ENCODE results near the gene SH2D3A.
"Not testable (repeated sequence)": the region's sequence is repeated elsewhere in the genome, so short reads cannot be mapped to it uniquely, and the experiment has no call there.

The SH2D3A gene

DNA sequence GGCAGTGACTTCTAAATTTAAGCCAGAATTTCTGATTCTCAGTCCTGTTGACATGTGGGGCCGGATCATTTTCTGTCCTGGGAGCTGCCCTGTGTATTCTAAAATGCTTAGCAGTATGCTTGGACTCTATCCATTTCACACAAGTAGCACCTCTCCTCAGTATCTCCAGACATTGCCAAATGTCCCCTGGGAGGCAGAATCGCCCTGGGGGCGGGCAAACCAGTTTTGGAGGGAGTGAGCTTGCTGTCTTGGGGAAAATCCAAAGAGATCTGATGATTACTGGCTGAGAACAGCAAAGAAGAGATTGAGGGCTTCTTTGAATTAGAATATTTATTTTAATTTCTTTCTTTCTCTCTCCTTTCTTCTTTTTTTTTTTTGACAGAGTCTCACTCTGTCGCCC is 21.7 kb upstream of the SH2D3A start:
- no peak for DNase-seq

DNA sequence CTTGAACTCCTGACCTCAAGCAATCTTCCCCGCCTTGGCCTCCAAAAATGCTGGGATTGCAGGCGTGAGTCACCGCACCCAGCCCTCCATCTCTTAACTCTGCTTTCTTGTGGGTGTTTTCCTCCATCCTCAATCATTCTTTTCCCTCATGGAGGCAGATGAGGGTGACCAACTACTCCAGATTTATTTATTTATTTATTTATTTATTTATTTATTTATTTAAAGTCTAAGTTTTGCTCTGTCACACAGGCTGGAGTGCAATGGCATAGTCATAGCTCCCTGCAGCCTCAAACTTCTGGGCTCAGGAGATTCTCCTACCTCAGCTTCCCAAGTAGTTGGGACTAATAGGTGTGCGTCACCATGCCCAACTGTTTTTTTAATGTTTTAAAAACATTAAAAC is 20.2 kb upstream of the SH2D3A start:
- DNase-seq: no peak

DNA sequence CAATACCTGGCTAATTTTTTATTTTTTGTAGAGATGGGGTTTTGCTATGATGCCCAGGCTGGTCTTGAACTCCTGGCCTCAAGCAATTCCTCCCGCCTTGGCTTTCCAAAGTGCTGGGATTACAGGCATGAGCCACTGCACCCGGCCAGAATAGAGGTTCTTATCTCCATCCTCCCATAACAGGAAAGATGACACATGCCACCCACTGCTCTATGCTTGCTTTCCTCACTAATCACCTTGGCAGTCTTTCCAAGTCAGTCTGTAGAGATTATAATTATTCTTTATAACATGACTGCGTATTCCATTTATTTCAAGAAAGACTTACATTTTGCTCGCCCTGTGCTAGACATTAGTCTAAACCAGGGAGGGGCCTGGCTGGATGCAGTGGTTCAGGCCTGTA is 12.0 kb upstream of the SH2D3A start:
- DNase-seq: no peak

DNA sequence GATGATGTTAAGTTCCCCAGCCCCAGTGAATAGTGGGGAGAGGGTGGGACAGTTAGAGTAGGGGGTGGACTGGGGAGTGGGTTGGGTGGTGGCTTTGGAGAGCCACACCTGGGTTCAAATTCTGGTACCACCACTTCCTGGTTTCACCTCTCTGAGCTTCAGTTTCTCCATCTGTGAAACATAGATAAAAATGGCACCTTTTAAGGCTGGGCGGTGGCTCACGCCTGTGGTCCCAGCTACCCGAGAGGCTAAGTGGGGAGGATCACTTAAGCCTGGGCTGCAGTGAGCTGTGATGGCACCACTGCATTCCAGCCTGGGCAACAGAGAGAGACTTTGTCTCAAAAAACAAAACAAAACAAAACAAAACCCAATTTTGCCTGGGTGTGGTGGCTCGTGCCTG is 11.2 kb upstream of the SH2D3A start:
- no peak for DNase-seq

DNA sequence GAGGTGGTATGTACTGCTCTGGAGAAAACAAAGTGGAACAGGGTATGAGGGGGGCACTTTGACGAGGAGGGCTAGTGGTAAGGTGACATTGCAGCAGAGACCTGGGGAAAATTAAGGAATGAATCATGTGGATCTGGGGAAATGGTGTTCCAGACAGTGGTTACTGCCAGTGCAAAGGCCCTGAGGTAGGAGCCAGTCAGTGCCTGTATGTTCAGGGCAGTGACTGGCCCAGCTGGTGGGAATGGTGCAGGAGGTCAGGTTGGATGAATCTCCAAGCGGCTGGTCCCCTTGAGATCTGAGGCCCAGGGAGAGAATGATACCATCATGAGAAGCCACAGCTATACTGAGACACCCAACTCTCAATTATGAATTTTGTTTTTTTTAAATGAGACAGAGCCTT is 10.2 kb upstream of the SH2D3A start:
- DNase-seq: no peak

DNA sequence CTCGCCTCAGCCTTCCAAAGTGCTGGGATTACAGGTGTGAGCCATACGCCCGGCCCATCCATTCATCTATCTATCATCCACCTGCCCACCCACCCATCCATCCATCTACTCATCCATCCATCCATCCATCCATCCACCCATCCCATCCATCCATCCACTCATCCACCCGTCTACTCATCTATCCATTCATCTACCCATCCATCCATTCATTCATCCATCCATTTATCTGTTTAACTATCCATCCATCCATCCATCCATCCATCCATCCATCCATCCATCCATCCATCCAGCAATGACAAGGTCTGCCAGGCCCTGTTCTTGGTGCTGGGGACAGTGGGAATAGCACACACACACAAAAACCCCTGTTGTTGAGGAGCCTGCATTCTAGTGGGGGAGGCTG is 9.8 kb upstream of the SH2D3A start:
- DNase-seq: no peak

DNA sequence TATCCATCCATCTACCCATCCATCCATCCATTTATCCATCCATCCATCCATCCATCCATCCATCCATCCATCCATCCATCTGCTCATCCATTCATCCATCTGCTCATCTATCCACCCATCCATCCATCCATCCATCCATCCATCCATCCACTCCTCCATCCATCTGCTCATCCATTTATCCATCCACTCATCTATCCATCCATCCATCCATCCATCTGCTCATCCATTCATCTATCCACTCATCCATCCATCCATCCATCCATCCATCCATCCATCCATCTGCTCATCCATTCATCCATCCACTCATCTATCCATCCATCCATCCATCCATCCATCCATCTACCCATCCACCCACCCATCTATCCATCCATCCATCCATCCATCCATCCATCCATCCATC is 8.8 kb upstream of the SH2D3A start:
- DNase-seq: not testable (repeated sequence)

DNA sequence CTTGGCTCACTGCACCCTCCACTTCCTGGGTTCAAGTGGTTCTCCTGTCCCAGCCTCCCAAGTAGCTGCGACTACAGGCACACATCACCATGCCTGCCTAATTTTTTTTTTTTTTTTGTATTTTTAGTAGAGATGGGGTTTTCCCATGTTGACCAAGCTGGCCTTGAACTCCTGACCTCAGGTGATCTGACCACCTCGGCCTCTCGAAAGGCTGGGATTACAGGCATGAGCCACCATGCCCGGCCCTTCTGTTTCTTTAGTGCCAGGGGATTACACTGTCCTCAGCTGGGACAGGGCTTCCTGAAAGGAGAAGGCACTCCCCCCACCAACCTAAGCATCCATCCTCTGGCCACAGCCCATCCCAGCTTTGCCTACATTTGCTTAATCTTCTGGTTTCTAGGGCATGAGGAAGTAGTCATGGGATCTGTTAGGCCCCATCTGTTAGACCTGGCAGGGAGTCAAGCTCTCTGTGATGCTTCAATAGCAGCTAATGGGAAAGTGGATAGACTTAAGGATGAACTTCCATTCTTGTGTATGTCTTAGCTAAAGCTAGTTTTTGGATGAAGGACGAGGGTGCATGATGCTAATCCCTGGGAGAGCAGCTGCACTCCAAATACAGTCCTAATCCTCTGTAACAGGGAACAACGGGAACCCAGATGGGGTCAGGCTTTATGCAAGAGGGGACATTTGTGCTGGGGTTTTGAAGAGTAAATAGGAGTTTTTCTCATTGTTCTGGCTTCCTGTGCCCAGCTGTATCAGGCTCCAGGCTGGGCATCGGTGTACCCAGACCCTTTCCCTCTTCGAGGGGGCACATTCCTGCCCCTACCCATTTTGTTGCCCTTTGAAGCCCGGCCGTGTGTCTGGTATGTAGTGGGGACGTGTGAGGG is 7.8 kb upstream of the SH2D3A start:
- DNase-seq: no peak

DNA sequence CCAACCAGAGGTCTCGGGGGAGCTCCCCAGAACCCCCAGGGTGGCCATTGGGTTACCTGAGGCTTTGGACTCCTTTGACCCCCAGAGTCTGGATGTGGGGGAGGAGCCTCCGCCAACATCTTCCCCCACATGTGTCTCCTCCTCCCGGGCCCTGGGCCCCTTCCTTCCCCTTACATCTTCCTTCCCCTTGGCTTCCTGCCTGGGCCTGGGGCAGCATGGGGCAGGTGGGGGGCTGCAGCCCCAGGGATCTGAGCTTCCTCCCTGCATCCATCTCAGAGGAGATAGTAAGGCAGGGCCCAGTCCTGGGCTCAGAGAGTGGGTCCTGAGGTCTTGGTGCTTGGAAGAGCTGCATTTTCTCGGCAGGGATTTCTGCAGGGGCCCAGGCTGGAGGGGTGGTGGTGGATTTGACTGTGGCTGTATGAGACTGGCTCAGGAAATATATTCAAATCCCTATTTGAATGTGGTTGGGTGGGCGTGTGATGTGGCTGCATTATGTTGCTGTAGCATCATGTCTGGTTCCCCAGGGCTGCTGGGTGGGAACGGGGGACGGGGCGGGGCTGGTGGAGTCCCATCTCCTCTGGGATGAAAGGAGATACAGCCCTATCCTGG is 6.2 kb upstream of the SH2D3A start:
- DNase-seq: peak in 2 of 4 experiments; percentile 15 to 27

DNA sequence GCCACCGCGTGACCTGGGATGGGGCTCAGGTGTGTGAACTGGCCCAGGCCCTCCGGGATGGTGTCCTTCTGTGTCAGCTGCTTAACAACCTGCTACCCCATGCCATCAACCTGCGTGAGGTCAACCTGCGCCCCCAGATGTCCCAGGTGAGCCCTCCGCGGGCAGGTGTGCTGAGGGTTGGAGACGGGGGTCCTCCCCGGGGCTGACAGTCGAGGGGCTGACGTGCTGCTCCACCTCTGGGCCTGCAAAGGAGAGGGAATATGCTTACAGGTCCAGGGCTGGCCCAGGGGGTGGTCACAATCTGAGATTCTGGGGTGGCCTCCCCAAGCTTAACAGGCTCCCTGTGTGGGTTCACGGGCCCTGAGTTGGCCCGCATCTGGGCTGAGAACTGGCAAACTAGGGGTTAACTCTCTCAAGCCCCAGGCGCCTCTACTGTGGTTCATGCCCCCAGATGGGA is 5.7 kb upstream of the SH2D3A start:
- no peak for DNase-seq

DNA sequence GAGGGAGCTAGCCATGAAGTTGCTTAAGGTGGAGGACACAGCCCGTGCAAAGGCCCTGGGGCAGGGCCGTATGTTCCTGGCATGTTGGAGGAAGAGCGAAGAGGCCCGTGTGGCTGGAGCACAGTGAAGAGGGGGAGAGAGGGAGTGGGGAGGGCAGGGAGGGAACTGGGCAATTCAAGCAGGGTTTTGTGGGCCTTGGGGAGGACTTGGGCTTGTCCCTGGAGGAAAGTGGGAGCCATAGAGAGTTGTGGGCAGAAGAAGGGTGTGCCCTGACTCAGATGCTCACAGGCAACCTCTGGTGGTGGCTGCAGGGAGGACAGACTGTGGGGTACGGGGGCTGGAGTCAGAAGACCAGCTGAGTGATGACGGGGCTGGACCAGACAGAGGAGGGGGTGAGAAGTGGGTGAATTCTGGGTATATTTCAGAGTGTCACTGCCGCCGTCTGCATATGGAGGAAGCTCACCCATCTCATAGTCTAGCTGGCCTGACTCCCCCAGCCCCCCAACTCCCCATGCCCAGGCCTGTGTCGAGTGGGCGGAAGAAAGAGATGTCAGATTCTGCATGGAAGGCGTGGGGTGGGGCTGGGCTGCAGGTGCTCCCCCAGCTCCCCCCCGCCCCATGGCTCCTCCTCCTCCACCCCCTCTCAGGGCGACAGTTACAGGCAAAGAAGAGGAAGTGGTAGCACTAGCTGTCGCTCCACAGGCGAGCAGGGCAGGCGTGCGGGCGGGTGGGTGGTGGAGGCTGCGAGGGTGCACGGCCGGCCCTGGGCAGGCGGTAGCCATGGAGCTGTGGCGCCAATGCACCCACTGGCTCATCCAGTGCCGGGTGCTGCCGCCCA is 5.0 kb upstream of the SH2D3A start, which contains the start of gene VAV1:
Gene VAV1 (plus strand): TSS at position 681 of the 838 bp plus-strand sequence. CDS start 100 bp downstream, at position 781.
- DNase-seq: peak; percentile 39 to 77 (median 64)

DNA sequence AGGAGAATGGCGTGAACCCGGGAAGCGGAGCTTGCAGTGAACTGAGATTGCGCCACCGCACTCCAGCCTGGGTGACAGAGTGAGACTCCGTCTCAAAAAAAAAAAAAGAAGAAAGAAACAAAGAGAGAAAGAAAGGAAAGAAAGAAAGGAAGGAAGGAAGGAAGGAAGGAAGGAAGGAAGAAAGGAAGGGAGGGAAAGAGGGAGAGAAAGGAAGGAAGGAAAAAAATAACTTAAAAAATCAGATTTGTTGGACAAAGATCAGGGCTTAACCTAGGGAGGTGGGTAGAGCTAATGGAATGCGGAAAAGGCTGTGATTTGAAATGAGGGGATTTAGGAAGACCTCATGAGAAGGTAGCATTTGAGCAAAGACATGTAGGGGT is 4.4 kb upstream of the SH2D3A start:
- not testable (repeated sequence) for DNase-seq

DNA sequence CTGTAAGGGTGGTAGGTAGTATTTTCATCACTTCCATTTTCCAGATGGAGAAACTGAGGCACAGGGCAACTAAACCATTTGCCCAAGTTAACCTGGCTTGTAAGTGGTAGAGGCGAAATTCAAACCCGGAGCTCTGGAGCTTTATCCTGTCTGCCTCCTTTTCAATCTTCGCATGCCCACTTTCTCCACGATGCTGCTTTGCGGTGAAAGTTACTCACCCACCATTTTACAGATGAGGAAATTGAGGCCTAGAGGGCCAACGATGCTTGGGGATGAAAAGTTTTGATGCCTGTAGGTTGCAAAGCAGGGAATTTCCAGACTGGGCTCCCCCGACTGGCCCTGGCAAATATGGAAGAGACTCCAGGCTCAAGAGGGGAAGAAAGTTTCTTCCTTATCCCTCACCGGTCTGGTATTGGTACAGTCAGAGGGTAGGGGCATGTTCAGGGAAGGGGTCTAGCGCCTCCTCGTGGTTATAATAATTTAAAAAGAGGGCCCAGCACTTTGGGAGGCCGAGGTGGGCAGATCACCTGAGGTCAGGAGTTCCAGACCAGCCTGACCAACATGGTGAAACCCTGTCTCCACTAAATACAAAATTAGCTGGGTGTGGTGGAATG is 1.9 kb upstream of the SH2D3A start:
- DNase-seq: no peak

DNA sequence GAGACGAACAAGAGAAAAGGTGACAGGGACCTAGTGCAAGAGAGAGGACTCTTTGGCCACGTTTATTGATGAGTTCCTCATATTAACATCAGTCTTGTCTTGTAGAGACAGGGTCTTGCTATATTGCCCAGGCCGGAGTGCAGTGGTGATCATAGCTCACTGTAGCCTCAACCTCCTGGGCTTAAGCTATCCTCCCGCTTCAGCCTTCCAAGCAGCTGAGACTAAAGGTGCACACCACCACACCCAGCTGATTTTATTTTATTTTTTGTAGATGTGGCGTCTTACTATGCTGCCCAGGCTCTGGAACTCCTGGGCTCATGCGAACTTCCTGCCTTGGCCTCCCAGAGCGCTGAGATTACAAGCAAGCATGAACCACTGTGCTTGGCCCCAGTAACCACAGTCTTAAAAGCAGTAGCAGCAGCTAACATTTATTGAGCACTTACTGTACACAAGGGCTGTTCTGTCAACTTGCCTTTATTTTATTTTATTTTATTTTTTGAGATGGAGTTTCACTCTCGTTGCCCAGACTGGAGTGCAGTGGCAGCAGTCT is 1.1 kb upstream of the SH2D3A start:
- DNase-seq: no peak

DNA sequence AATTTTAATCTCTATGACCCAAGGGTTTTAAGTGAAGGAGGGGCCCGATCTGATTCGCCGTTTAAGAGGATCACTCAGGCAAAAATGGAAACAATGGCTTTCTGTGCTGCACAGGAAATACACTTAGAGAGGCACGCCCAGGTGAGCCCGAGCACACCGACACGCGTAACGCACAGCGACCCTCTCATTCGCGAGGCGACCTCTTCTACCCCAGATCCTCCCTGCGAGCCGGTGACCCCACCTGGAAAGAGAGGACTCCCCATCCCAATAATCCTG is 216 bp downstream of the SH2D3A start:
- peak in 1 of 4 experiments; percentile 57 for DNase-seq

DNA sequence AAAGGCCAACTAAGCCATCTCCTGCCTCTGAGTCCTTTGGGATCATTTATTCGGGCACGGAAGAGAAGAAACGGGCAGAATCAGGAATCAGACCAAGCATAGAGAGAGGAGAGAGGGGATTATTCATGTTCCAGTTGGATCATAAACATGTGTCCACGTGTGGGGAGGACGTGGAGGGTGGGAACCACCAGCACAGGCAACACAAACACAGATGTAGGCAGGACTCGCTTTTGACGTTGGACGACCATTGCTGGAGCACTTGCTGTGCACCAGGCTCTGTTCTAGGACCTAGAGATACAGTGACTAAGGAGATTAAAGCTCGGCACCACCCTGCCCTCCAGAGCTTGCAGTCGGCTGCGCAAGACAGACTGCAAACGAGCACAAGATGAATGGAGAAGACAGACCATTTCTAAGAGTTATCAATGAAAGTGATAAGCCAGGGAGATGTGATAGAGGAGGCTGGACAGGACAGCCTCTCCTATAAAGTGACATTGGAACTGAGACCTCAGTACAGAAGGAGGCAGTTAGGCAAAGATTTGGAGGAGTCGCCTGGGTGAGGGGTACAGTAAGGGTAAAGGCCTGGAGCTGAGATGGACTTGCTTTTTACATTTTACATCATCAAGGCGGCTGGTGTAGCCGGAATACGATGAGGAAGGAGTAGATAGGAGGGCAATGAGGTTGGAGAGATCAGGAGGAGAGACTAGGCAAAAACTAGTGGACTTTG is 716 bp downstream of the SH2D3A start:
- no peak for DNase-seq

DNA sequence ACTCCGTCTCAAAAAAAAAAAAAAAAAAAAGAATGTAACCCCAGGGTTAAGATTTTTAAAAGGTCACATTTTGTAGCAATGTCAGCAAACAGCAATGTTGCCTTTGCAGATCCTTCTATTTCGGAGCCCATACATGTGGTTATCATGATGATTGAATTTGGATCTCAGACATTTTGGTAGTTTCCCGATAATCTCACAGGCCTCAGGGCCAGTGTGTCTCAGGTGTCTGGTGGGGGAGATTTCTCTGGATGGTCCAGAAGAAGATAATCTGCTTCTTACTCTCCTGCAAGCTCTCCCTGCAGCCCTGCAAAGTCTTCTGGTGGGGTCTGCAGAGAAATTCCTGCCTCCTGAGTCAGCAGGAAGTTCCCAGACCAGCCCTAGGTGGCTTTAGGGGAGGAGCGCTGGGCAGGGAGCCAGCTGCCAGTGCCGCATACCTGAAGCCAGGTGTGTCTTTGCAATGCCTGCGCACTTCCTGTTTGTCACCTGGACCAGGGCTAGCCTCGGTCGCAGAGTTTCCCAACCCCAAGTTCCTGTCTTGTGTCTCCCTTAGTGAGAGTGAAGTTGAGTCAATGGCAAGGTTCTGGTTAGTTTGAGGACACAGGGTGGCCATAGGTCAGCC is 1.4 kb downstream of the SH2D3A start:
- DNase-seq: no peak

DNA sequence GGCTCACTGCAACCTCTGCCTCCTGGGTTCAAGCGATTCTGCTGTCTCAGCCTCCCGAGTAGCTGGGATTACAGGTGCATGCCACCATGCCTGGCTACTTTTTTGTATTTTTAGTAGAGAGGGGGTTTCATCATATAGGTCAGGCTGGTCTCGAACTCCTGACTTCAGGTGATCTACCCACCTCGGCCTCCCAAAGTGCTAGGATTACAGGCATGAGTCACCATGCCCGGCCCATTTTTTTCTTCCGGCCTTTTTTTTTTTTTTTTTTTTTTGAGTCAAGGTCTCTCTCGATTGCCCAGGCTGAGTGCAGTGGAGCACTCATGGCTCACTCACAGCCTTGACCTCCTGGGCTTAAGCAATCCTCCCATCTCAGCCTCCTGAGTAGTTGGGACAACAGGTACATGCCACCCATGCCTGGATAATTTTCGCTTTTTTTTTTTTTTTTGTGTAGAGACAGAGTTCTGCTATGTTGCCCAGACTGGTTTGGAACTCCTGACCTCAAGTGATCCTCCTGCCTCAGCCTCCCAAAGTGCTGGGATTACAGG is 4.9 kb downstream of the SH2D3A start:
- DNase-seq: not testable (repeated sequence)

DNA sequence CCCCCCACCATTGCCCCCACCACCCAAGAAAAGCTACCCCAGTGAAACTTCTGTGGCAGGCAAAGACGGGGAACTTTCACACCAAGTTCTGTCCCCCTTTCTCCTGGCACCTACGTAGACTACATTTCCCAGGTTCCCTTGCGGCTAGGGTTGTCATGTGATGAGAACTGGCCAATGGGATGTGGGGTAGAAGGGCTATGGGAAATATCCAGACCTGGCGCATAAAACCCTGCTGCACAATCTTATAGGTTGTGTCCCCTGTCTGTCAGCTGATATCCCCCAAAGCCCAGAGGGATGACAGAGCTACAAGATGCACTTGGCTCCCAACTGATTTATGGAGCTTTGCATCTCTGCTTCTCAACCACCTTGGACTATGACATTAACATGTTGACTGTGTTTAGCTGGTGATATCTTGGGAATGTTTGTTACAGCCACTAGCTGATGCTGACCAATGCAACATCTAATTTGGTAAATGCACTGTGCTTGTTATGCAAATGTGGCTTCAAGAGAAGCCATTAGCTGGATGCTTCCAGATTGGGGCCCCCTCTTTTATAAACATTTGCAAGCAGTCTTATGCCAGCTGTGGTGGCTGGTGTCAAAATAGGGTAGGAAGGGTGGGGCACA is 6.1 kb downstream of the SH2D3A start:
- DNase-seq: no peak

DNA sequence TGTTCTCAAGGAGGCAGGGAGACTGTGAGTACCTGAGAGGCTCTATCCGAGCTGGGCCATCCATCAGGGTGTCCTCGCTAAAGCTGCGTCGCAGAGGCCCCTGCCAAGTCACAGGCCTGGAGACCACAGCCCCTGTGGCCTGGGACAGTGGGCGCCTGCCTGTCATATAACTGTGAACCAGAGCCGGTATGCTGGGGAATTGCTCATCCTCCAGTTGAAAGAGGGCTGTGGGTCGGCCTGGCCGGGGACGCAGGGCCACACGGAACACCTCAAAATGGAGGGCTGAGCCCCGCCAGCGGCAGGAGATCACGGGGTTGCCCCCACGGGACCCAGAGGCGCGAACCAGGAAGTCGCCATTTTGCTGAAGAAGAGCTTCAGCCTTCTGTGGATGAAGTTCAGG is 6.6 kb downstream of the SH2D3A start:
- no peak for DNase-seq
